Ovary (tissue), 9 donors: ENCODE results near the gene DMBX1. TPM values are rescaled to one million over a fixed set of nuclear protein-coding genes. Genes with fewer than 3 reads are reported as not detected.

Experiments
- DNase-seq, 5 donors: peaks; one replicate each; pipeline ENCODE4 v3.0.0-alpha.2; 2019 to 2020
- H3K27ac ChIP-seq, 2 donors: fragments of 200-600 bp; one replicate each; pipeline versions ENCODE4 v1.5.1 to v1.8.0; 2019 to 2022
- H3K27me3 ChIP-seq: fragments of 200-600 bp; one replicate; pipeline ENCODE4 v1.8.0; 2022
- H3K36me3 ChIP-seq: fragments of 200-600 bp; sonication (generic); one replicate; pipeline ENCODE4 v1.5.1; 2019
- H3K4me1 ChIP-seq: one replicate; pipeline ENCODE4 v1.8.1; 2013; ENCODE audit warnings: mild to moderate bottlenecking, moderate library complexity; ENCODE audit not compliant: insufficient read depth
- H3K4me3 ChIP-seq: fragments of 200-600 bp; sonication (generic); one replicate; pipeline ENCODE4 v1.5.1; 2017
- H3K9me3 ChIP-seq, 2 donors: fragments of 200-600 bp in 1 of 2; sonication (generic) in 1 of 2; one replicate each; pipeline versions ENCODE4 v1.5.1 to v1.8.1; 2013 to 2019; ENCODE audit warnings: mild to moderate bottlenecking in 1 of 2, moderate library complexity in 1 of 2
- CTCF ChIP-seq, 3 donors: fragments of 450-650 bp in 2 of 3; fragments of 200-600 bp in 1 of 3; IDR thresholded peaks; one replicate each; pipeline versions ENCODE4 v1.5.1 to v1.8.0; 2016 to 2022; ENCODE audit warnings: antibody characterized with exemption in 3 of 3, mild to moderate bottlenecking in 1 of 3
- EP300 ChIP-seq: sonication (generic); formaldehyde crosslinking; IDR thresholded peaks from one replicate; pipeline ENCODE4 v1.6.1; 2017; ENCODE audit warnings: antibody characterized with exemption
- POLR2A ChIP-seq: fragments of 450-650 bp; IDR thresholded peaks from one replicate; pipeline ENCODE4 v1.6.1; 2017; ENCODE audit warnings: antibody characterized with exemption, mild to moderate bottlenecking, moderate library complexity
- WGBS, 3 donors: extraction: QIAGEN DNeasy Blood & Tissue Kit in 1 of 3; methylation state at CpG; one replicate each; pipeline versions ENCODE4 v1.1.5 to v1.1.7; 2013 to 2017; 5-methylcytosine and 5-hydroxymethylcytosine counted together
- intact Hi-C, 4 donors: fragments of 100-400 bp; cut with DNase I; formaldehyde crosslinking; loops; one replicate each; pipeline versions ENCODE4 v1.11.0 to v1.15.1; 2022 to 2023
- polyA plus RNA-seq, 2 donors: library from polyadenylated mRNA; stranded (reverse); fragments of 200-250 nt in 1 of 2; fragments of 350-450 nt in 1 of 2; fragmentation: Illumina TruSeq in 1 of 2; extraction: RNeasy Lipid Tissue Mini Kit (QIAGEN cat#74804) in 1 of 2; gene quantifications; one replicate each; pipeline ENCODE4 v1.2.3, GENCODE V29; 2013 to 2014
- total RNA-seq, 7 donors: library from RNA; depleted of rRNA in 2 of 7; stranded (reverse); fragments of >200 nt in 2 of 7; fragmentation: NEBNext Ultra II Directional in 3 of 7; extraction: Animal tissue kit (Norgen Biotek cat#: 25700) in 3 of 7; gene quantifications; one replicate each; pipeline versions ENCODE4 v1.1.0 to v1.2.4, GENCODE V29; 2016 to 2023
- donor health status: DM: no; HTN: no; CAD: no; lungs with moderate emphysema.
- donor health status: DM: no; HTN: no; CAD: no.
- donor health status: Bipolar disorder and iron deficiency.
- donor health status: DM: yes; HTN: yes; CAD: no.
- donor health status: DM: no; HTN: no; CAD: no.
- donor health status: DM: yes; HTN: yes; CAD: no.

DMBX1 gene
- total and polyA plus RNA-seq, 9 donors = not detected

GRCh38 chr1:46515576-46515975 is 25.9 kb downstream of the DMBX1 start:
- H3K9me3 ChIP-seq = no peaks in the 10 kb centered on the region
- DNase-seq = no peak
- H3K27me3 ChIP-seq = no peaks in the 10 kb centered on the region
- intact Hi-C loops = no loop called here
- no peak overlapping the region for H3K27ac ChIP-seq
- no peak for TF ChIP-seq EP300
- TF ChIP-seq POLR2A = no peak
- TF ChIP-seq CTCF (IDR thresholded peaks at IDR 0.05) = no peak
- 90 to 93% (median 92%) methylated on average over 6 of the region's 6 CpGs for WGBS, 3 donors
- H3K36me3 ChIP-seq = no peaks in the 10 kb centered on the region
- no peak overlapping the region for H3K4me3 ChIP-seq
- H3K4me1 ChIP-seq = no peaks in the 10 kb centered on the region

GRCh38 chr1:46516200-46516950 is 26.7 kb downstream of the DMBX1 start:
- no peaks in the 10 kb centered on the region for H3K9me3 ChIP-seq
- no peak for DNase-seq
- H3K4me1 ChIP-seq = no peaks in the 10 kb centered on the region
- no peaks in the 10 kb centered on the region for H3K27me3 ChIP-seq
- no peaks in the 10 kb centered on the region for H3K36me3 ChIP-seq
- H3K4me3 ChIP-seq = no peak overlapping the region
- TF ChIP-seq POLR2A (no peak), EP300 (no peak), CTCF (IDR thresholded peaks at IDR 0.05) (no peak)
- intact Hi-C loops = no loop called here
- 43 to 53% (median 51%) methylated on average over 12 of the region's 12 CpGs for WGBS, 3 donors
- no peak overlapping the region for H3K27ac ChIP-seq

- DNase-seq = no peak
- no peak overlapping the region for H3K27ac ChIP-seq
Measured at GRCh38 chr1:46517010-46517600, 27.5 kb downstream of the DMBX1 start.

GRCh38 chr1:46517932-46518498 is 28.4 kb downstream of the DMBX1 start:
- H3K4me1 ChIP-seq = no peaks in the 10 kb centered on the region
- WGBS, 3 donors = 41 to 50% (median 42%) methylated on average over 4 of the region's 4 CpGs

More at GRCh38 chr1:46517010-46517600, 27.5 kb downstream of the DMBX1 start:
- TF ChIP-seq POLR2A (no peak), EP300 (no peak), CTCF (IDR thresholded peaks at IDR 0.05) (no peak)
- intact Hi-C loops = no loop called here
- no peaks in the 10 kb centered on the region for H3K9me3 ChIP-seq
- no peaks in the 10 kb centered on the region for H3K4me1 ChIP-seq
- WGBS, 3 donors = 9 to 14% (median 10%) methylated on average over 10 of the region's 10 CpGs
- H3K36me3 ChIP-seq = no peaks in the 10 kb centered on the region
- H3K27me3 ChIP-seq = no peaks in the 10 kb centered on the region
- H3K4me3 ChIP-seq = no peak overlapping the region

More at GRCh38 chr1:46517932-46518498, 28.4 kb downstream of the DMBX1 start:
- Histone ChIP-seq H3K27ac (no peak overlapping the region), H3K9me3 (no peaks in the 10 kb centered on the region), H3K36me3 (no peaks in the 10 kb centered on the region), H3K27me3 (no peaks in the 10 kb centered on the region), H3K4me3 (no peak overlapping the region)
- DNase-seq = no peak
- intact Hi-C loops = no loop called here
- TF ChIP-seq EP300 (no peak), CTCF (IDR thresholded peaks at IDR 0.05) (no peak), POLR2A (no peak)
